ENCODE results near the gene ABCC4. TPM values are rescaled to one million over a fixed set of nuclear protein-coding genes. Genes with fewer than 3 reads are reported as not detected.

The ABCC4 gene
- polyA plus RNA-seq, 1 donor from 2014 or later: 2.4 TPM

GRCh38 chr13:95056266-95056665 lies 245.0 kb downstream of the ABCC4 start:
- no peaks in the 10 kb centered on the region for H3K79me2 ChIP-seq (replicated peaks; ENCODE audit: insufficient read depth, low read length)
- no peaks in the 10 kb centered on the region for H3F3A ChIP-seq (ENCODE audit: insufficient read depth, low read length, poor library complexity, severe bottlenecking)
- no peak overlapping the region for H3K4me2 ChIP-seq (ENCODE audit: low read length)
- TF ChIP-seq CTCF (IDR thresholded peaks at IDR 0.05; ENCODE audit: poor library complexity, severe bottlenecking): no peak
- TF ChIP-seq MXI1 (conservative IDR thresholded peaks at IDR 0.05; ENCODE audit: poor library complexity, severe bottlenecking): no peak
- no peak for TF ChIP-seq TAF1 (IDR thresholded peaks at IDR 0.05; ENCODE audit: low read depth)
- no peak for TF ChIP-seq REST (IDR thresholded peaks at IDR 0.05; ENCODE audit: borderline replicate concordance)
- no peak for TF ChIP-seq POLR2AphosphoS5 (IDR thresholded peaks at IDR 0.05)
- no peak for TF ChIP-seq EZH2 (IDR thresholded peaks at IDR 0.05; ENCODE audit: borderline replicate concordance, insufficient read depth, low read length, poor library complexity, severe bottlenecking)
- no peak for TF ChIP-seq RAD21 (conservative IDR thresholded peaks at IDR 0.05)
- TF ChIP-seq EP300 (conservative IDR thresholded peaks at IDR 0.05; ENCODE audit: poor library complexity, severe bottlenecking): no peak
- TF ChIP-seq SMC3 (conservative IDR thresholded peaks at IDR 0.05; ENCODE audit: poor library complexity): no peak
- H3K27me3 ChIP-seq (ENCODE audit: insufficient read depth, low read depth, low read length): no peaks in the 10 kb centered on the region
- no peak overlapping the region for H2AFZ ChIP-seq (ENCODE audit: low read depth, low read length)
- H3K9me3 ChIP-seq (ENCODE audit: low read length): no peaks in the 10 kb centered on the region
- H3K9ac ChIP-seq (ENCODE audit: low read length): no peak overlapping the region
- no peaks in the 10 kb centered on the region for H4K20me1 ChIP-seq (ENCODE audit: insufficient read depth)
- no peak overlapping the region for H3K4me3 ChIP-seq (ENCODE audit: low read length)
- H3K9me2 ChIP-seq (ENCODE audit: insufficient read depth, low read length): no peaks in the 10 kb centered on the region
- no peaks in the 10 kb centered on the region for H3K36me3 ChIP-seq (ENCODE audit: insufficient read depth, low read length)
- no peak overlapping the region for H3K27ac ChIP-seq (ENCODE audit: low read length)

GRCh38 chr13:95050800-95051615 lies 250.2 kb downstream of the ABCC4 start:
- Histone ChIP-seq H3K9ac (ENCODE audit: low read length) (no peak overlapping the region), H3K4me3 (ENCODE audit: low read length) (no peak overlapping the region), H4K20me1 (ENCODE audit: insufficient read depth) (no peaks in the 10 kb centered on the region), H2AFZ (ENCODE audit: low read depth, low read length) (no peak overlapping the region), H3K36me3 (ENCODE audit: insufficient read depth, low read length) (no peaks in the 10 kb centered on the region), H3F3A (ENCODE audit: insufficient read depth, low read length, poor library complexity, severe bottlenecking) (no peaks in the 10 kb centered on the region), H3K9me2 (ENCODE audit: insufficient read depth, low read length) (no peaks in the 10 kb centered on the region), H3K79me2 (replicated peaks; ENCODE audit: insufficient read depth, low read length) (no peaks in the 10 kb centered on the region), H3K4me2 (ENCODE audit: low read length) (no peak overlapping the region), H3K27me3 (ENCODE audit: insufficient read depth, low read depth, low read length) (no peaks in the 10 kb centered on the region), H3K27ac (ENCODE audit: low read length) (no peak overlapping the region), H3K9me3 (ENCODE audit: low read length) (no peaks in the 10 kb centered on the region)
- TF ChIP-seq SMC3 (conservative IDR thresholded peaks at IDR 0.05; ENCODE audit: poor library complexity): no peak
- no peak for TF ChIP-seq CTCF (IDR thresholded peaks at IDR 0.05; ENCODE audit: poor library complexity, severe bottlenecking)
- no peak for TF ChIP-seq TAF1 (IDR thresholded peaks at IDR 0.05; ENCODE audit: low read depth)
- TF ChIP-seq POLR2AphosphoS5 (IDR thresholded peaks at IDR 0.05): no peak
- TF ChIP-seq RAD21 (conservative IDR thresholded peaks at IDR 0.05): no peak
- no peak for TF ChIP-seq EZH2 (IDR thresholded peaks at IDR 0.05; ENCODE audit: borderline replicate concordance, insufficient read depth, low read length, poor library complexity, severe bottlenecking)
- TF ChIP-seq MXI1 (conservative IDR thresholded peaks at IDR 0.05; ENCODE audit: poor library complexity, severe bottlenecking): no peak
- TF ChIP-seq REST (IDR thresholded peaks at IDR 0.05; ENCODE audit: borderline replicate concordance): no peak
- TF ChIP-seq EP300 (conservative IDR thresholded peaks at IDR 0.05; ENCODE audit: poor library complexity, severe bottlenecking): no peak

Measured in neural cell (in vitro differentiated cells).